ENCODE measurements around the gene CCN5.

The CCN5 gene

DNA sequence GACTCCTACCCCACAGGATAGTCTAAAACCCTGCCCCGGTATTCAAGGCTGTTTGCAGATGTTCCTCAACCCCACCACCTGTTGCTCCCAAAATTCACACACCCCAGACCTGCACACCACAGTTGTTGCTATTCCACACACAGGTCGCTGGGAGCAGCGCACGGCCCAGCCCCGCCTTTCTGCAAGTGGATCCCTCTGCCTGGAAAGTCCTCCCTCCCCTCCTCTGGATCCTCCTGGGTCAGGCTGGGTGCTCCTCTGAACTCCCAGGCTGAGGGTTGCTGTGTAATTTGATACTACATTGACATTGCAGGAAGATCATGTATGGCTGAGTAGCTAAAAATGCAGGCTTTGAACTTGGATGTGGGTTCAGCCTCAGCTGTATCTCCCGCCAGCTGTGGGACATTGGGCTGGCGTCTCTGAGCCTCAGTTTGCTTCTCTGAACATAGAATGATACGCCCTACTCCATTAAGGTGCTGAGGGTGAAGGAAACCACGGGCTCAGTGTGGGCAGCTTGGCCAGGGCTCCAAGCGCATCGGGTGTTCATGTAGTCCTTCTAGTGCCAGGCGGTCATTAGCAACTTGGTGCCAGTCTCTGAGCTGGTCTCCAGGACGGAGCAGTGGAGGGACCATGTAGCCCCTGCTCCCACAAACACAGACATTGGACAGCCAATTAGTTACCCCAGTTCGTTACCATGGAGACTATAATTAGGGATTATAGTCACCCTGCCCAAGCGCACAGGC lies 13.9 kb upstream of the CCN5 start:
- Histone ChIP-seq H2BK5ac (ENCODE audit: low read depth, low read length, poor library complexity, severe bottlenecking) (no peak overlapping the region), H3K18ac (ENCODE audit: low read depth in 1 of 2, low read length in 2 of 2) (peak overlapping the region; percentile 92 to 93), H3K27ac (ENCODE audit: low read length, poor library complexity, severe bottlenecking) (peak overlapping the region; percentile 30), H3K9me3 (ENCODE audit: control insufficient read depth, low read length) (no peaks in the 10 kb centered on the region), H3K27me3 (ENCODE audit: control insufficient read depth in 1 of 2, insufficient read depth in 1 of 2, low read length in 2 of 2) (no peaks in the 10 kb centered on the region), H3K79me1 (replicated peaks; ENCODE audit: low read length, poor library complexity, severe bottlenecking) (no peaks in the 10 kb centered on the region), H3K9ac (ENCODE audit: low read length) (peak overlapping the region; percentile 33), H4K8ac (ENCODE audit: low read length) (peak overlapping the region; percentile 41), H2AFZ (ENCODE audit: low read depth, low read length) (no peak overlapping the region), H3K4me3 (ENCODE audit: insufficient read depth in 1 of 2, low read depth in 1 of 2, low read length in 2 of 2) (no peak overlapping the region), H4K91ac (ENCODE audit: low read length) (peak overlapping the region; percentile 88), H2BK12ac (ENCODE audit: low read length in 2 of 2) (peak overlapping the region; percentile 93 to 96), H3K4me2 (ENCODE audit: low read length, poor library complexity, severe bottlenecking) (no peak overlapping the region), H2BK120ac (ENCODE audit: low read depth, low read length) (peak overlapping the region; percentile 37), H3K36me3 (ENCODE audit: control insufficient read depth in 1 of 2, insufficient read depth in 2 of 2, low read depth in 1 of 2, low read length in 2 of 2) (no peaks in the 10 kb centered on the region), H3K4me1 (ENCODE audit: control insufficient read depth, insufficient read depth, low read depth, low read length) (peaks cover 54% of the 10 kb centered on the region), H3K4ac (ENCODE audit: low read depth in 1 of 2, low read length in 2 of 2) (peak overlapping the region; percentile 73 to 80), H3K14ac (ENCODE audit: low read length in 2 of 2) (peak overlapping the region in 1 of 2 experiments; percentile 63), H2BK15ac (ENCODE audit: low read depth, poor library complexity, severe bottlenecking) (peak overlapping the region; percentile 15), H3K23ac (ENCODE audit: low read length in 2 of 2) (no peak overlapping the region), H2AK5ac (ENCODE audit: low read length, severe bottlenecking) (peak overlapping the region; percentile 78)
- peak; percentile 44 for DNase-seq
- 78% methylated on average over 15 of the region's 15 CpGs for WGBS

DNA sequence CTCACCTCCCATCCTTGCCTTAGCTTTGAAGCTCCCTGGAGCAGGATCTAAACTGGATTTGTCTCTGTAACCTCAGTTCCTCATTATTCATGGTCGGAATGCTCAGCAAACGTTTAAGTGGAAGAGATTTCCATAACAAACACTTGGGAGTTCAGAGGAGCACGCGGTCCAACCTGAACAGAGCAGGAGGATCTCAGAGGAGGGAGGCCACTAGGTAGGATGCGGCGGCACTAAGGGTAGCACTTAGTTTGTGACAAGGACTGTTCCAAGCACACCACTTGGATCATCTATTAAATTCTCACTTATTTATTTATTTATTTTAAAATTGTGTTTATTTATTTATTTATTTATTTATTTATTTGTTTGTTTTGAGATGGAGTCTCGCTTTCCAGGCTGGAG lies 13.3 kb upstream of the CCN5 start:
- H3K14ac ChIP-seq (ENCODE audit: low read length in 2 of 2), result no peak overlapping the region
- H2AFZ ChIP-seq (ENCODE audit: low read depth, low read length), result no peak overlapping the region
- no peak overlapping the region for H3K4me3 ChIP-seq (ENCODE audit: insufficient read depth in 1 of 2, low read depth in 1 of 2, low read length in 2 of 2)
- peak overlapping the region; percentile 37 for H2BK120ac ChIP-seq (ENCODE audit: low read depth, low read length)
- H3K9me3 ChIP-seq (ENCODE audit: control insufficient read depth, low read length), result no peaks in the 10 kb centered on the region
- H2BK15ac ChIP-seq (ENCODE audit: low read depth, poor library complexity, severe bottlenecking), result no peak overlapping the region
- peak overlapping the region; percentile 93 to 96 for H2BK12ac ChIP-seq (ENCODE audit: low read length in 2 of 2)
- no peaks in the 10 kb centered on the region for H3K27me3 ChIP-seq (ENCODE audit: control insufficient read depth in 1 of 2, insufficient read depth in 1 of 2, low read length in 2 of 2)
- H2BK5ac ChIP-seq (ENCODE audit: low read depth, low read length, poor library complexity, severe bottlenecking), result no peak overlapping the region
- peak overlapping the region; percentile 18 for H2AK5ac ChIP-seq (ENCODE audit: low read length, severe bottlenecking)
- WGBS, result 65% methylated on average over 5 of the region's 7 CpGs
- H3K79me1 ChIP-seq (replicated peaks; ENCODE audit: low read length, poor library complexity, severe bottlenecking), result no peaks in the 10 kb centered on the region
- H3K9ac ChIP-seq (ENCODE audit: low read length), result peak overlapping the region; percentile 33
- H3K18ac ChIP-seq (ENCODE audit: low read depth in 1 of 2, low read length in 2 of 2), result peak overlapping the region; percentile 92 to 93
- H3K4ac ChIP-seq (ENCODE audit: low read depth in 1 of 2, low read length in 2 of 2), result peak overlapping the region; percentile 73 to 80
- no peaks in the 10 kb centered on the region for H3K36me3 ChIP-seq (ENCODE audit: control insufficient read depth in 1 of 2, insufficient read depth in 2 of 2, low read depth in 1 of 2, low read length in 2 of 2)
- peaks cover 57% of the 10 kb centered on the region for H3K4me1 ChIP-seq (ENCODE audit: control insufficient read depth, insufficient read depth, low read depth, low read length)
- no peak overlapping the region for H3K27ac ChIP-seq (ENCODE audit: low read length, poor library complexity, severe bottlenecking)
- no peak overlapping the region for H3K4me2 ChIP-seq (ENCODE audit: low read length, poor library complexity, severe bottlenecking)
- DNase-seq, result no peak
- H4K91ac ChIP-seq (ENCODE audit: low read length), result peak overlapping the region; percentile 88
- H4K8ac ChIP-seq (ENCODE audit: low read length), result no peak overlapping the region
- H3K23ac ChIP-seq (ENCODE audit: low read length in 2 of 2), result no peak overlapping the region

DNA sequence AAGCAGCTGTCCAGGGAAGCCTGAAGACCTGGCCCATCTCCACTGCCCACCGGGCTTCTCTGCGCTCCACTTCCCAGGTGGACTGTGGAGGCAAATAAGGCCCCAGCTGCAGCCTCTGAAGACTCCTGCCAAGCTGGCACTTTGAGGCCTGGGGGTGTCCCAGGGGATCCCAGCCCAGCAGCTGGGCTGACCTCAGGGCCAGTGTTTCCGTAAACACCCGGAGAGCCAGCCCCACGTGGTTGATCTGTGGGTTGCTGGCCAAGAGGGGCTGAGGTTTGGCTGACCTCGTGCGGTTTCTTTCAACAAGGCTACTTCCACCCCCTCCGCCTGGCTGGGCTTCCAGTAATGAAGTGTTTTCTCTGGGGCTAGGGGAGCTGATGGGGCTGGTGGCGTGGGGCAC lies 12.4 kb upstream of the CCN5 start:
- Histone ChIP-seq H2BK120ac (ENCODE audit: low read depth, low read length) (peak overlapping the region; percentile 93), H3K4ac (ENCODE audit: low read depth in 1 of 2, low read length in 2 of 2) (peak overlapping the region; percentile 44 to 82), H3K36me3 (ENCODE audit: control insufficient read depth in 1 of 2, insufficient read depth in 2 of 2, low read depth in 1 of 2, low read length in 2 of 2) (no peaks in the 10 kb centered on the region), H2AK5ac (ENCODE audit: low read length, severe bottlenecking) (peak overlapping the region; percentile 65), H3K18ac (ENCODE audit: low read depth in 1 of 2, low read length in 2 of 2) (peak overlapping the region; percentile 64 to 92), H3K4me1 (ENCODE audit: control insufficient read depth, insufficient read depth, low read depth, low read length) (peaks cover 57% of the 10 kb centered on the region), H4K8ac (ENCODE audit: low read length) (peak overlapping the region; percentile 82), H3K14ac (ENCODE audit: low read length in 2 of 2) (no peak overlapping the region), H2BK5ac (ENCODE audit: low read depth, low read length, poor library complexity, severe bottlenecking) (peak overlapping the region; percentile 83), H3K4me2 (ENCODE audit: low read length, poor library complexity, severe bottlenecking) (no peak overlapping the region), H3K79me1 (replicated peaks; ENCODE audit: low read length, poor library complexity, severe bottlenecking) (no peaks in the 10 kb centered on the region), H3K9me3 (ENCODE audit: control insufficient read depth, low read length) (no peaks in the 10 kb centered on the region), H3K27me3 (ENCODE audit: control insufficient read depth in 1 of 2, insufficient read depth in 1 of 2, low read length in 2 of 2) (no peaks in the 10 kb centered on the region), H3K9ac (ENCODE audit: low read length) (peak overlapping the region; percentile 67), H4K91ac (ENCODE audit: low read length) (peak overlapping the region; percentile 78), H2AFZ (ENCODE audit: low read depth, low read length) (no peak overlapping the region), H3K23ac (ENCODE audit: low read length in 2 of 2) (no peak overlapping the region), H2BK15ac (ENCODE audit: low read depth, poor library complexity, severe bottlenecking) (peak overlapping the region; percentile 49), H3K27ac (ENCODE audit: low read length, poor library complexity, severe bottlenecking) (peak overlapping the region; percentile 67), H3K4me3 (ENCODE audit: insufficient read depth in 1 of 2, low read depth in 1 of 2, low read length in 2 of 2) (no peak overlapping the region), H2BK12ac (ENCODE audit: low read length in 2 of 2) (peak overlapping the region; percentile 59 to 92)
- WGBS, result 23% methylated on average over 7 of the region's 9 CpGs
- DNase-seq, result peak; percentile 95

DNA sequence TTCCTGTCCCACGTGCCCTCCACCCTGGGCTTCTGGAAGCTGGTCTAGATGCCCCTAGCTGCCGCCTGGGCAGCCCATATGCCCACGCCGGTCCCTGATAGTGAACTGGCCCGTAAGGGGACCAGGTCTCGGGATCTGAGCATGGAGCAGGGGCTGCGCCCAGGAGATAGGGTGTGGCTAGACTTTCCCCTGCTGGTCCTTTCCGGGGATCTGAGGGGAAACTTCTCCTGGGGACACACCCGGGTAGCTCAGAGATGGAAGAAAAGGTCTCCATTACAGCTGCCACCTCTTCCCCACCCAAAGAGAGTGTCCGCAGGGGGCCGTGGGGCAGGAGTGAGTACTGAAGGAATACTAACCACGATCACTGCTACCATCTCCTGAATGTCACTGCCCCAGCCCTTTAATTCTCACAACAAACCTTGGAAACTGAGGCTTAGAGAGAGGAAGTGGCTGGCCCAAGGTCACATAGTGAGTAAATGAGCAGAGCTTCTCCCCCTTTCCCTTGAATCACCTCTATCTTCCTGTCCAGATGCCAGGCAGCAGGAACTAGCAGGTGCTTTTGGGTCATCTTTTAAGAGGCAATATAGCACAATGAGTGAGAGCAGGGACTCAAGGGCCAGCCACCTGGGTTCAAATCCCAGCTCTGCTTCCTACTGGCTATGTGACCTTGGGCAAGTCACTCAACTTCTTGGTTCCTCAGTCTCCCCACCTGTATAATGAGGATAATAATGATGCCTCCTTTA lies 11.8 kb upstream of the CCN5 start:
- Histone ChIP-seq H3K14ac (ENCODE audit: low read length in 2 of 2) (no peak overlapping the region), H3K4me2 (ENCODE audit: low read length, poor library complexity, severe bottlenecking) (no peak overlapping the region)

More for the DNA sequence above, 11.8 kb upstream of the CCN5 start:
- Histone ChIP-seq H3K27me3 (ENCODE audit: control insufficient read depth in 1 of 2, insufficient read depth in 1 of 2, low read length in 2 of 2) (no peaks in the 10 kb centered on the region), H3K4me1 (ENCODE audit: control insufficient read depth, insufficient read depth, low read depth, low read length) (peaks cover 54% of the 10 kb centered on the region), H2BK12ac (ENCODE audit: low read length in 2 of 2) (peak overlapping the region; percentile 89 to 92), H3K9me3 (ENCODE audit: control insufficient read depth, low read length) (no peaks in the 10 kb centered on the region), H3K4ac (ENCODE audit: low read depth in 1 of 2, low read length in 2 of 2) (peak overlapping the region; percentile 44 to 89), H3K79me1 (replicated peaks; ENCODE audit: low read length, poor library complexity, severe bottlenecking) (no peaks in the 10 kb centered on the region), H3K27ac (ENCODE audit: low read length, poor library complexity, severe bottlenecking) (peak overlapping the region; percentile 60), H4K8ac (ENCODE audit: low read length) (peak overlapping the region; percentile 69), H3K36me3 (ENCODE audit: control insufficient read depth in 1 of 2, insufficient read depth in 2 of 2, low read depth in 1 of 2, low read length in 2 of 2) (no peaks in the 10 kb centered on the region), H2AFZ (ENCODE audit: low read depth, low read length) (no peak overlapping the region), H2BK5ac (ENCODE audit: low read depth, low read length, poor library complexity, severe bottlenecking) (peak overlapping the region; percentile 83), H2AK5ac (ENCODE audit: low read length, severe bottlenecking) (peak overlapping the region; percentile 3), H3K4me3 (ENCODE audit: insufficient read depth in 1 of 2, low read depth in 1 of 2, low read length in 2 of 2) (no peak overlapping the region), H2BK120ac (ENCODE audit: low read depth, low read length) (peak overlapping the region; percentile 93), H3K9ac (ENCODE audit: low read length) (peak overlapping the region; percentile 67), H3K23ac (ENCODE audit: low read length in 2 of 2) (no peak overlapping the region), H4K91ac (ENCODE audit: low read length) (peak overlapping the region; percentile 62), H2BK15ac (ENCODE audit: low read depth, poor library complexity, severe bottlenecking) (peak overlapping the region; percentile 29), H3K18ac (ENCODE audit: low read depth in 1 of 2, low read length in 2 of 2) (peak overlapping the region; percentile 34 to 92)
- no peak for DNase-seq
- 78% methylated on average over 10 of the region's 12 CpGs for WGBS

Data from mesenchymal stem cell (in vitro differentiated cells and primary cell).